ENCODE measurements around the gene ABHD14A.

ABHD14A gene

GRCh38 chr3:51974277-51974962 lies 444 bp upstream of the ABHD14A start:
- peak overlapping the region; percentile 91 for H2AFZ ChIP-seq (ENCODE audit: low read length)
- peak overlapping the region; percentile 46; the same call in 1 of the 2 replicates for H3K27ac ChIP-seq (ENCODE audit: low read length)
- peaks cover 7% of the 10 kb centered on the region for H3K79me2 ChIP-seq (ENCODE audit: low read length)
- H3K9me2 ChIP-seq (replicated peaks; ENCODE audit: insufficient read depth, low read length) = no peaks in the 10 kb centered on the region
- peak overlapping the region; percentile 90 for H3K4me3 ChIP-seq (ENCODE audit: low read length)
- H3K4me2 ChIP-seq (ENCODE audit: low read depth, low read length) = peak overlapping the region; percentile 90
- H3K4me1 ChIP-seq (ENCODE audit: low read length) = peaks cover 8% of the 10 kb centered on the region
- H3K36me3 ChIP-seq (replicated peaks; ENCODE audit: insufficient read depth, low read length) = no peaks in the 10 kb centered on the region
- peak overlapping the region; percentile 77 for H3K9ac ChIP-seq (ENCODE audit: low read length)
- peaks cover 21% of the 10 kb centered on the region; the same call in 1 of the 2 replicates for H3F3A ChIP-seq (ENCODE audit: insufficient read depth, low read length)
- no peak for TF ChIP-seq EZH2phosphoT487 (IDR thresholded peaks at IDR 0.05; ENCODE audit: low read length)
- no peak for TF ChIP-seq EZH2 (optimal IDR thresholded peaks at IDR 0.05; ENCODE audit: low read depth, low read length)
- TF ChIP-seq CTCF (IDR thresholded peaks at IDR 0.05; ENCODE audit: low read length) = no peak
- DNase-seq = peak; percentile 21
- no peaks in the 10 kb centered on the region for H3K27me3 ChIP-seq (replicated peaks; ENCODE audit: insufficient read depth, low read length)
- H4K20me1 ChIP-seq (ENCODE audit: insufficient read depth, low read length) = no peaks in the 10 kb centered on the region
- H3K9me3 ChIP-seq (replicated peaks; ENCODE audit: insufficient read depth, low read length) = no peaks in the 10 kb centered on the region

- no peaks in the 10 kb centered on the region for H3K9me2 ChIP-seq (replicated peaks; ENCODE audit: insufficient read depth, low read length)
- H3F3A ChIP-seq (ENCODE audit: insufficient read depth, low read length) = peaks cover 21% of the 10 kb centered on the region; the same call in 1 of the 2 replicates
- no peak overlapping the region for H3K27ac ChIP-seq (ENCODE audit: low read length)
- peak overlapping the region; percentile 91; the same call in 1 of the 2 replicates for H2AFZ ChIP-seq (ENCODE audit: low read length)
- TF ChIP-seq EZH2phosphoT487 (IDR thresholded peaks at IDR 0.05; ENCODE audit: low read length) (no peak), CTCF (IDR thresholded peaks at IDR 0.05; ENCODE audit: low read length) (no peak), EZH2 (optimal IDR thresholded peaks at IDR 0.05; ENCODE audit: low read depth, low read length) (no peak)
- H3K4me2 ChIP-seq (ENCODE audit: low read depth, low read length) = peak overlapping the region; percentile 90
- DNase-seq = no peak
- no peaks in the 10 kb centered on the region for H3K36me3 ChIP-seq (replicated peaks; ENCODE audit: insufficient read depth, low read length)
- no peak overlapping the region for H3K9ac ChIP-seq (ENCODE audit: low read length)
- H3K27me3 ChIP-seq (replicated peaks; ENCODE audit: insufficient read depth, low read length) = no peaks in the 10 kb centered on the region
- H3K79me2 ChIP-seq (ENCODE audit: low read length) = peaks cover 11% of the 10 kb centered on the region
- H4K20me1 ChIP-seq (ENCODE audit: insufficient read depth, low read length) = no peaks in the 10 kb centered on the region
- no peaks in the 10 kb centered on the region for H3K9me3 ChIP-seq (replicated peaks; ENCODE audit: insufficient read depth, low read length)
- peak overlapping the region; percentile 90 for H3K4me3 ChIP-seq (ENCODE audit: low read length)
- peaks cover 8% of the 10 kb centered on the region for H3K4me1 ChIP-seq (ENCODE audit: low read length)
Observed at GRCh38 chr3:51975852-51976549, 1.1 kb downstream of the ABHD14A start.

- peaks cover 29% of the 10 kb centered on the region for H3F3A ChIP-seq (ENCODE audit: insufficient read depth, low read length)
- H3K4me3 ChIP-seq (ENCODE audit: low read length) = no peak overlapping the region
- no peaks in the 10 kb centered on the region for H3K36me3 ChIP-seq (replicated peaks; ENCODE audit: insufficient read depth, low read length)
- no peak overlapping the region for H3K9ac ChIP-seq (ENCODE audit: low read length)
- peaks cover 15% of the 10 kb centered on the region for H3K79me2 ChIP-seq (ENCODE audit: low read length)
- no peaks in the 10 kb centered on the region for H3K9me2 ChIP-seq (replicated peaks; ENCODE audit: insufficient read depth, low read length)
- no peak for TF ChIP-seq EZH2 (optimal IDR thresholded peaks at IDR 0.05; ENCODE audit: low read depth, low read length)
- TF ChIP-seq EZH2phosphoT487 (IDR thresholded peaks at IDR 0.05; ENCODE audit: low read length) = no peak
- H3K9me3 ChIP-seq (replicated peaks; ENCODE audit: insufficient read depth, low read length) = no peaks in the 10 kb centered on the region
- no peak for DNase-seq
- peaks cover 8% of the 10 kb centered on the region for H3K4me1 ChIP-seq (ENCODE audit: low read length)
- H3K27me3 ChIP-seq (replicated peaks; ENCODE audit: insufficient read depth, low read length) = no peaks in the 10 kb centered on the region
- H3K4me2 ChIP-seq (ENCODE audit: low read depth, low read length) = no peak overlapping the region
- no peaks in the 10 kb centered on the region for H4K20me1 ChIP-seq (ENCODE audit: insufficient read depth, low read length)
- H2AFZ ChIP-seq (ENCODE audit: low read length) = no peak overlapping the region
- no peak overlapping the region for H3K27ac ChIP-seq (ENCODE audit: low read length)
Observed at GRCh38 chr3:51977446-51978142, 2.7 kb downstream of the ABHD14A start.

All from MM.1S (cell line).